A549 treated with AZD9567 at 1 μM for 4 hours (cell line): ENCODE data around the gene CASKIN1. TPM values are rescaled to one million over a fixed set of nuclear protein-coding genes. Genes with fewer than 3 reads are reported as not detected.

Experiments
- total RNA-seq: library from RNA; stranded (reverse); fragments of 200-300 nt; extraction: Qiagen RNA extraction; gene quantifications from 5 replicates; pipeline ENCODE4 v1.2.3, GENCODE V29; 2022; ENCODE audit not compliant: insufficient read depth

Gene CASKIN1
- 0.51 to 1.3 TPM (median 1.0 TPM) in 5 replicates for total RNA-seq

GRCh38 chr16:2196162-2196980 is at the start of gene CASKIN1:
Gene CASKIN1 (minus strand): TSS chr16:2196605. CDS start chr16:2196432, 173 bp downstream.

GRCh38 chr16:2236337-2237101 is 40.1 kb upstream of the CASKIN1 start, which contains the start of gene DNASE1L2:
Gene DNASE1L2 (plus strand): TSS chr16:2236444. CDS start chr16:2236817, 373 bp downstream.

DNA sequence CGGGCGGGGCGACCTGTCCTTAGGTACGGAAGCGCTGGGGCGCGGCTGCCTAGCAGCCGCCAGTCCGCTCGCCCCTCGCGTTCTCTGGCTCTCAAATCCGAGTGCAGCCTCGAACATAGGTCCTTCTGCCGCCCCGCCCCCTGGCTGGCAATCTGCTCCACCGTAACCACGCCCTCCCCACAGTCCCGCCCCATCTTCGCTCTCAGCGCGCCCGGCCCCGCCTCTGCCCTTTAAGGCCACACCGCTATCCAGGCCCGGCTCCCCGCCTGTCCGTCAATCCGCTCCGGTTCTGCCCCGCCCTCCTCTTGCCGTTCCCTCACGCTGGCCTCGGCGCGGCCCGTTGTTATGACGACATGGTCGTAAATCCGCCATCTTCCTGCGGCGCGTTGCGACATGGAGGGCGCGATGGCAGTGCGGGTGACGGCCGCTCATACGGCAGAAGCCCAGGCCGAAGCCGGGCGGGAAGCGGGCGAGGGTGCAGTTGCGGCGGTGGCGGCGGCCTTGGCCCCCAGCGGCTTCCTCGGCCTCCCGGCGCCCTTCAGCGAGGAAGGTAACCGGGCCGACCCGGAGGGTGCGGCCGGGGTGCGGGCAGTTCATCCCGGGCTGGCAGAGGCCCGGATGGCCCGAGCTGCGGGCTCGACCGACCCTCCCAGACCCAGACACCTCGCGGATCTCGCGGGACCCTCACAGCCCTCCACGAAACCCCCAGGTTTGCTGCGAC is 27.0 kb upstream of the CASKIN1 start, which contains the start of gene E4F1:
E4F1 (plus strand) TSS at position 371 of the 721 bp plus-strand sequence; CDS start at position 394, 23 bp downstream.

GRCh38 chr16:2214719-2214968 is 18.2 kb upstream of the CASKIN1 start, which contains the start of gene PGP:
Gene PGP (minus strand): TSS chr16:2214840. CDS start chr16:2214777, 63 bp downstream.

GRCh38 chr16:2210386-2211365 is 14.3 kb upstream of the CASKIN1 start, which contains the start of gene BRICD5:
Gene BRICD5 (minus strand): TSS chr16:2210863. CDS start chr16:2210833, 30 bp downstream.

GRCh38 chr16:2205104-2205966 is 8.9 kb upstream of the CASKIN1 start, which contains the start of gene MLST8:
Gene MLST8 (plus strand): TSS chr16:2205454. CDS start chr16:2206086, 632 bp downstream.

DNA sequence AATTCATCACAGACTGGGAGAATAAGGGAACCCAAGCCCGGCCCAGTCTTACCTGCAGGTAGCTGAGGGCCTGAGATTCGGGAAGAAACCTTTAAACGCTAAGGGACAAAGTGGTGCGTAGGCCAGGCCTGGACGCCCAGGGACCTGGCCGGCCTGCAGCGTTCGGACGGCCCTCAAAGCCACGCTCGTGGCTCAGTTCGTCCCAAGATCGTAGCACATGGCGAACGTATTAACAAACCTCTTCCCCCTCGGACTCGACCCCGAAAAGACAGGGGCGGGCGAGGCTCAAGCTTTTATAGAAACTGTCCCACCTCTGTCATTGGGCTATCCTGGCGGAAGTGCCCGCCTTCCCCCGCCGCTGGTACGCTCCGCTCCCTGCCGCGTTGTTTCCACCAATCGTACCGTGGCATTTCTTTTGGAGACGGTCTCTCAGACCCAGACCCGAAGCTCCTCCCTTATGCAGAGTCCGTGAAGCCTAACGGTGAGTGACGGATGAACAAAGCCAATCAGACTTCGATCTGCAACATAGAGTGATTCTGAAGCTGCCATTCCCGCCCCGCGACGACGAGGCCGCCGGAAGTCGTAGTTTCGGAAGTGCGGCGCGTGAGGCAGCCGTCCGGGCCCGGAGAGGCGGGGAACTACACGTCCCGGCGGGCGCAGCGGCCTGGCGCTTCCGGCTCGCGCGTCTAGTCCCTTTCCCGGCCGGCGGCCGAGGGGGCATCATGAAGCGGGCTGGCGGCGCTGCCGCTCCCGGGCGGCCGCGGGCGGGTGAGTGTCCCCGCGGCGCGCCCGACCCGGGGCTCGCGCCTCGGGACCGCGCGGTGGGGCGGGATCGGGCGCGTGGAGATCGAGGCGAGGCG is 41.1 kb downstream of the CASKIN1 start, which contains the start of gene TRAF7:
TRAF7 (plus strand) TSS at position 692 of the 860 bp plus-strand sequence. CDS start 8,139 bp downstream, outside the sequence.

DNA sequence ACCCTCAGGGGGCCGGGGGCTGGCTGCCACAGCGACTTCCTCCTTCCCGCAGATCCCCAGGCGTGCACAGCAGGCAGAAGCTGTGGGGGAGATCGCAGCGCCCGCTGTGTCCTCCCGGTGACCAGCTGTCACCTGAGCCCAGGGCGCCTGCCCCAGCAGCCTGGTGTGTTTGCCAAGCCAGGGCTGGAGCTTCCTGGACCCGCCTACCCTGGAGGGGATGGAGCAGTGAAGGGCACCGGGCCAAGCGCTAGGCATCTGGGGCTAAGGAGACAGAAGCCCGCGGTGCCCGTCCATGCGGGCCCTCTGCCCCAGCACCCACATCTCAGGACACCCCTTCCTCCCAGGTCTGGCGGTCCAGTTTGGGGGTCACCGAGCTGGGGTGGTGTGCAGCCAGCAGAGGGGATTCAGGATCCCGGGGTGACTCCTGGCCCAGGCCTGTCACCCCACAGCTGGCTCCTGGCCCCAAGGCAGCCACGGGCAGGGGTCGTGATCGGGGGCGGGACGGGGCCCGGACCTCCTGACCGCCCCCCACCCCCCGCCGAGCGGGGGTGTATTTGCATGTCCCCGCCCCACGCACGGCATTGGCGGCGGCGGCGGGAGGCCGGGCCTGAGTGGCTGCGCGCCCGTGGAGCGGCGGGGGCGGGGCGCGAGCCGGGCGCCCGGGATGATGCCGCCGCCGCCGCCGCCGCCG is 48.3 kb downstream of the CASKIN1 start, which contains the start of gene RAB26:
RAB26 (plus strand) TSS at position 645 of the 691 bp plus-strand sequence. CDS start 159 bp downstream, outside the sequence.

GRCh38 chr16:2135770-2136490 is 60.5 kb downstream of the CASKIN1 start, which contains the start of gene PKD1:
Gene PKD1 (minus strand): TSS chr16:2135898. CDS start chr16:2135689, 209 bp downstream.

Other genes with a start within 250 kb of the CASKIN1 start
- 0.08 to 0.15 TPM in 2 of 5 replicates, not detected in the others for gene RPL3L, start 241.9 kb downstream of the CASKIN1 start, total RNA-seq
- gene NDUFB10, start 237.1 kb downstream of the CASKIN1 start, total RNA-seq, result 238 to 284 TPM (median 251 TPM) in 5 replicates
- gene RPS2, start 231.8 kb downstream of the CASKIN1 start, total RNA-seq, result 3,446 to 5,640 TPM (median 5,518 TPM) in 5 replicates
- gene RNF151, start 229.7 kb downstream of the CASKIN1 start, total RNA-seq, result 0.11 TPM in 1 of 5 replicates, not detected in the others
- 31.4 to 44.1 TPM (median 40.6 TPM) in 5 replicates for gene TBL3, start 224.6 kb downstream of the CASKIN1 start, total RNA-seq
- 0.22 to 4.7 TPM (median 0.30 TPM) in 5 replicates for gene NOXO1, start 215.1 kb downstream of the CASKIN1 start, total RNA-seq
- 23.1 to 43.3 TPM (median 40.1 TPM) in 5 replicates for gene GFER, start 212.4 kb downstream of the CASKIN1 start, total RNA-seq
- gene SYNGR3, start 206.6 kb downstream of the CASKIN1 start, total RNA-seq, result 3.9 to 8.9 TPM (median 7.8 TPM) in 5 replicates
- 51.5 to 66.8 TPM (median 63.1 TPM) in 5 replicates for gene ZNF598, start 186.8 kb downstream of the CASKIN1 start, total RNA-seq
- gene NPW, start 176.8 kb downstream of the CASKIN1 start, total RNA-seq, result 0.59 to 1.9 TPM (median 1.3 TPM) in 4 of 5 replicates, not detected in the other
- 40.0 to 57.0 TPM (median 55.2 TPM) in 5 replicates for gene NHERF2, start 169.7 kb downstream of the CASKIN1 start, total RNA-seq
- gene NTHL1, start 148.8 kb downstream of the CASKIN1 start, total RNA-seq, result 24.3 to 47.2 TPM (median 44.1 TPM) in 5 replicates
- gene TSC2, start 148.6 kb downstream of the CASKIN1 start, total RNA-seq, result 39.4 to 48.8 TPM (median 41.7 TPM) in 5 replicates
- 20.8 to 62.8 TPM (median 57.0 TPM) in 5 replicates for gene PKD1, start 60.7 kb downstream of the CASKIN1 start, total RNA-seq
- 3.1 to 11.1 TPM (median 3.8 TPM) in 5 replicates for gene RAB26, start 48.0 kb downstream of the CASKIN1 start, total RNA-seq
- 40.5 to 58.1 TPM (median 52.2 TPM) in 5 replicates for gene TRAF7, start 40.8 kb downstream of the CASKIN1 start, total RNA-seq
- gene MLST8, start 8.8 kb upstream of the CASKIN1 start, total RNA-seq, result 37.8 to 54.5 TPM (median 49.8 TPM) in 5 replicates
- gene BRICD5, start 14.3 kb upstream of the CASKIN1 start, total RNA-seq, result 5.1 to 6.7 TPM (median 5.5 TPM) in 5 replicates
- gene PGP, start 18.2 kb upstream of the CASKIN1 start, total RNA-seq, result 19.4 to 35.2 TPM (median 33.3 TPM) in 5 replicates
- 18.3 to 29.3 TPM (median 28.6 TPM) in 5 replicates for gene E4F1, start 27.0 kb upstream of the CASKIN1 start, total RNA-seq
- 1.5 to 1.8 TPM (median 1.7 TPM) in 4 of 5 replicates, not detected in the other for gene DNASE1L2, start 39.8 kb upstream of the CASKIN1 start, total RNA-seq
- 57.1 to 95.2 TPM (median 91.7 TPM) in 5 replicates for gene ECI1, start 55.0 kb upstream of the CASKIN1 start, total RNA-seq
- 262 to 276 TPM (median 270 TPM) in 5 replicates for gene RNPS1, start 71.5 kb upstream of the CASKIN1 start, total RNA-seq
- gene ABCA3, start 144.1 kb upstream of the CASKIN1 start, total RNA-seq, result 16.8 to 22.0 TPM (median 20.5 TPM) in 5 replicates
- gene CCNF, start 232.8 kb upstream of the CASKIN1 start, total RNA-seq, result 22.9 to 25.3 TPM (median 24.4 TPM) in 5 replicates